ENCODE results near the gene TMEM254. TPM values are rescaled to one million over a fixed set of nuclear protein-coding genes. Genes with fewer than 3 reads are reported as not detected.
"Not testable (repeated sequence)": the region's sequence is repeated elsewhere in the genome, so short reads cannot be mapped to it uniquely, and the experiment has no call there.

TMEM254 gene
- polyA plus RNA-seq, 1 donor = 49.6 TPM

- Histone ChIP-seq H3K4me1 (ENCODE audit: control insufficient read depth, insufficient read depth, low read length) (no peaks in the 10 kb centered on the region), H3K27ac (ENCODE audit: low read length) (no peak overlapping the region), H3K4me3 (ENCODE audit: low read length) (no peak overlapping the region), H3K27me3 (ENCODE audit: control insufficient read depth, insufficient read depth, low read length) (no peaks in the 10 kb centered on the region), H3K36me3 (ENCODE audit: control insufficient read depth, insufficient read depth, low read length) (no peaks in the 10 kb centered on the region), H3K9me3 (ENCODE audit: control insufficient read depth, low read depth, low read length) (no peaks in the 10 kb centered on the region)
- WGBS (ENCODE audit: insufficient coverage, low lambda C conversion rate) = no CpG with 5 or more reads among the region's 2 CpGs
- DNase-seq = peak in 1 of 2 donors; percentile 30
Measured at GRCh38 chr10:80072584-80072983, 5.9 kb upstream of the TMEM254 start.

DNA sequence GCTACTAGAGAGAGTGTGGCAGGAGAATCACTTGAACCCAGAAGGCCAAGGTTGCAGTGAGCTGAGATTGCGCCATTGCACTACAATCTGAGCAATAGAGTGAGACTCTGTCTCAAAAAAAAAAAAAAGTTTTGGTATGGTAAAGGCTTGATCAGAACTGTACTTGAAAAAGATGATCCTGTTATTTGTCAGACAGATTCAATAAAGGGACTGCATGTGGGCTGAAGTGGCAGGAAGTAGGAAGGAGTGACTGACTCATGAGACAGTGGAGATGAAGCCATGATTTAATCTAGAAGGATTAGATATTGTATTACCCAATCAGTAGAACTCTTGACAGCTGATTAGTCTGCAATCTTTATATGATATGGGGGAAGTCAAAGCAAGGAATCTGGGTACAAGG lies 2.7 kb upstream of the TMEM254 start:
- Histone ChIP-seq H3K4me3 (ENCODE audit: low read length) (no peak overlapping the region), H3K36me3 (ENCODE audit: control insufficient read depth, insufficient read depth, low read length) (no peaks in the 10 kb centered on the region), H3K27me3 (ENCODE audit: control insufficient read depth, insufficient read depth, low read length) (no peaks in the 10 kb centered on the region), H3K4me1 (ENCODE audit: control insufficient read depth, insufficient read depth, low read length) (no peaks in the 10 kb centered on the region), H3K9me3 (ENCODE audit: control insufficient read depth, low read depth, low read length) (no peaks in the 10 kb centered on the region), H3K27ac (ENCODE audit: low read length) (no peak overlapping the region)
- no peak for DNase-seq
- 80% methylated on average over 1 of the region's 1 CpG for WGBS (ENCODE audit: insufficient coverage, low lambda C conversion rate)

DNA sequence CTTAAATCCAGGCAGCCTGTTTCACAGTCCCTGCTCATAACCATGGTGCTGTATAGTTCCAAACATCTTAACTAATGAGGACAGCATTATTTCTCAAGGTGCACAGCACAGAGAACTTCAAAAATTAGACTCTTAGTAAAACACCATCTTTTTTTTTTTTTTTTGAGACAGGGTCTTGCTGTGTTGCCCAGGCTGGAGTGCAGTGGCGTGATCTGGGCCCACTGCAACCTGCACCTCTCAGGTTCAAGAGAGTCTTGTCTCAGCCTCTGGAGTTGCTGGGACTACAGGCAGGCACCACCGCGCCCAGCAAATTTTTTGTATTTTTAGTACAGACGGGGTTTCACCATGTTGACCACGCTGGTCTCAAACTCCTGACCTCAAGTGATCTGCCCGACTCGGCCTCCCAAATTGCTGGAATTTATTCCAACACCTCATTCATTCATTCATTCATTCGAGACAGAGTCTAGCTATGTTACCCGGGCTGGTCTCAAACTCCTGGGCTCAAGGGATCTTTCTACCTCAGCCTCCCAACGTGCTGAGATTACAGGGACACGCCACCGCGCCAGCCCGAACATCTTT lies 507 bp upstream of the TMEM254 start:
- DNase-seq = no peak
- WGBS (ENCODE audit: insufficient coverage, low lambda C conversion rate) = no CpG with 5 or more reads among the region's 14 CpGs
- no peaks in the 10 kb centered on the region for H3K9me3 ChIP-seq (ENCODE audit: control insufficient read depth, low read depth, low read length)

DNA sequence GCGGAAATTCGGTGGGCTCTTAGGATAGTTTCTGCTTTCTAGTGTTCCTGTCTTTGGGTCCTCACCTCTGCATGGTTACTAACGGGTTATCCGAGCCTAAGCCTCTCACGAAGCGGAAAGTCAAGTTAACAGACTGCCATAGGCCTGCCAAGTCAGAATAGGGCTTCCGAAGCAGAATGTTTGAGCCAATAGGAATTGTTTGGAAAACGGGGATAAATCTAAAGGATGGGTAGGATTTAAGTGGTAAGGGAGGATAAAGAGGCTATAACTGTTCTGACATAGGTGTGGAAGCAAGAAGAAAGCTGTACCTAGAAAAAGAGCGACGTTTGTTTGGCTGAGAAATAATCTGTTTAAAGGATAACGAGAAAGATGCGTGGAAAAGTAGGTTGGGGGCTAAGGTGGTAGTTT lies 851 bp downstream of the TMEM254 start:
- H3K4me3 ChIP-seq (ENCODE audit: low read length) = peak overlapping the region; percentile 65
- no peaks in the 10 kb centered on the region for H3K9me3 ChIP-seq (ENCODE audit: control insufficient read depth, low read depth, low read length)
- 0% methylated on average over 5 of the region's 12 CpGs for WGBS (ENCODE audit: insufficient coverage, low lambda C conversion rate)
- peak overlapping the region; percentile 91 for H3K27ac ChIP-seq (ENCODE audit: low read length)
- H3K4me1 ChIP-seq (ENCODE audit: control insufficient read depth, insufficient read depth, low read length) = no peaks in the 10 kb centered on the region
- peaks cover 3% of the 10 kb centered on the region for H3K36me3 ChIP-seq (ENCODE audit: control insufficient read depth, insufficient read depth, low read length)
- no peak for DNase-seq
- H3K27me3 ChIP-seq (ENCODE audit: control insufficient read depth, insufficient read depth, low read length) = no peaks in the 10 kb centered on the region

More for the DNA sequence above, 507 bp upstream of the TMEM254 start:
- Histone ChIP-seq H3K36me3 (ENCODE audit: control insufficient read depth, insufficient read depth, low read length) (peaks cover 3% of the 10 kb centered on the region), H3K4me1 (ENCODE audit: control insufficient read depth, insufficient read depth, low read length) (no peaks in the 10 kb centered on the region), H3K27ac (ENCODE audit: low read length) (peak overlapping the region; percentile 91), H3K4me3 (ENCODE audit: low read length) (peak overlapping the region; percentile 65), H3K27me3 (ENCODE audit: control insufficient read depth, insufficient read depth, low read length) (no peaks in the 10 kb centered on the region)

GRCh38 chr10:80081026-80081425 lies 2.6 kb downstream of the TMEM254 start:
- Histone ChIP-seq H3K27me3 (ENCODE audit: control insufficient read depth, insufficient read depth, low read length) (no peaks in the 10 kb centered on the region), H3K4me3 (ENCODE audit: low read length) (no peak overlapping the region), H3K9me3 (ENCODE audit: control insufficient read depth, low read depth, low read length) (no peaks in the 10 kb centered on the region), H3K4me1 (ENCODE audit: control insufficient read depth, insufficient read depth, low read length) (no peaks in the 10 kb centered on the region), H3K36me3 (ENCODE audit: control insufficient read depth, insufficient read depth, low read length) (peaks cover 3% of the 10 kb centered on the region), H3K27ac (ENCODE audit: low read length) (no peak overlapping the region)
- no peak for DNase-seq
- 100% methylated on average over 1 of the region's 9 CpGs for WGBS (ENCODE audit: insufficient coverage, low lambda C conversion rate)

DNA sequence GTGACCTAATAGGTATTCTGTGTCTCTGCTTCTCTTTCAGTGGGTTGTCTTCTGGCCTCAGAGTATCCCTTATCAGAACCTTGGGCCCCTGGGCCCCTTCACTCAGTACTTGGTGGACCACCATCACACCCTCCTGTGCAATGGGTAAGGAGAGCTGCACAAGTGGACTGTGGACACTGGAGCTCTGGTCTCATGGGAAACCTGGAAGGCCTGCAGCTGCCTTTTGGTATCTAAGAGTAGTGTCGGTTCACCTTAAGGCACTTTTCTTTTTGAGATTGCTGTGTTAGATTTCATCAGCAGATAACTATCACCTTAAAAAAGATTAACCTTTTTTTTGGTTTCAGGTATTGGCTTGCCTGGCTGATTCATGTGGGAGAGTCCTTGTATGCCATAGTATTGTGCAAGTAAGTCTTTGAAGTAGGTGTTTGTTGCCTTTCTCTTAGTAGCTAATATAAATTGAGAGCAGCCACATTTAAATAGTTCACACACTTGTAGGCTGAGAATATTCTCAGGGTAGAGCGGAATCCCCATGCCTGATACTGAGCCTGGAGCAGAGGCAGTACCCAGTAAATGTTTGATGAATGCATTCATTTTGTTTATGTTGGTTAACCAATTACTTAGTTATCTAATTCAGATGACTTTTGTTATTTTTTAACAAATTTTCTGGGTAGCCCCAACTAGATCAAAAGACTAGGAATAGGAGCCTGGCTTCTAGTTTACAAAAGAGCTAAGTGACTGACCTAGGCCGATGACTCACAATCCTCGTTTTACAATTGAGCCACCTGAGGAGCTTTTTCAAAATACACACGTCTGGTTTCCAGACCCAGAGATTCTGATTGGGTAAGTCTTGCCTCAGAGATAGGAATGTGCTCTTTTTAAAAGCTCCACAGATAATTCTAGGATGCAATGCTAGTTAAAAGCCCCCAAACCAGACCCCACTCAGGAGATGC lies 3.6 kb downstream of the TMEM254 start:
- no peaks in the 10 kb centered on the region for H3K27me3 ChIP-seq (ENCODE audit: control insufficient read depth, insufficient read depth, low read length)
- no peak for DNase-seq
- no CpG with 5 or more reads among the region's 5 CpGs for WGBS (ENCODE audit: insufficient coverage, low lambda C conversion rate)
- no peaks in the 10 kb centered on the region for H3K4me1 ChIP-seq (ENCODE audit: control insufficient read depth, insufficient read depth, low read length)
- H3K36me3 ChIP-seq (ENCODE audit: control insufficient read depth, insufficient read depth, low read length) = peaks cover 3% of the 10 kb centered on the region
- no peaks in the 10 kb centered on the region for H3K9me3 ChIP-seq (ENCODE audit: control insufficient read depth, low read depth, low read length)
- H3K27ac ChIP-seq (ENCODE audit: low read length) = no peak overlapping the region
- no peak overlapping the region for H3K4me3 ChIP-seq (ENCODE audit: low read length)

- no peak overlapping the region for H3K4me3 ChIP-seq (ENCODE audit: low read length)
- peaks cover 5% of the 10 kb centered on the region for H3K36me3 ChIP-seq (ENCODE audit: control insufficient read depth, insufficient read depth, low read length)
- no CpG with 5 or more reads among the region's 2 CpGs for WGBS (ENCODE audit: insufficient coverage, low lambda C conversion rate)
- H3K4me1 ChIP-seq (ENCODE audit: control insufficient read depth, insufficient read depth, low read length) = no peaks in the 10 kb centered on the region
- H3K27ac ChIP-seq (ENCODE audit: low read length) = no peak overlapping the region
- H3K9me3 ChIP-seq (ENCODE audit: control insufficient read depth, low read depth, low read length) = no peaks in the 10 kb centered on the region
- no peak for DNase-seq
- no peaks in the 10 kb centered on the region for H3K27me3 ChIP-seq (ENCODE audit: control insufficient read depth, insufficient read depth, low read length)
Measured at GRCh38 chr10:80090121-80090520, 11.7 kb downstream of the TMEM254 start.

- Histone ChIP-seq H3K4me3 (ENCODE audit: low read length) (no peak overlapping the region), H3K9me3 (ENCODE audit: control insufficient read depth, low read depth, low read length) (no peaks in the 10 kb centered on the region), H3K27me3 (ENCODE audit: control insufficient read depth, insufficient read depth, low read length) (no peaks in the 10 kb centered on the region), H3K36me3 (ENCODE audit: control insufficient read depth, insufficient read depth, low read length) (peaks cover 5% of the 10 kb centered on the region), H3K27ac (ENCODE audit: low read length) (no peak overlapping the region), H3K4me1 (ENCODE audit: control insufficient read depth, insufficient read depth, low read length) (no peaks in the 10 kb centered on the region)
- DNase-seq = no peak
- WGBS (ENCODE audit: insufficient coverage, low lambda C conversion rate) = 70% methylated on average over 2 of the region's 2 CpGs
Measured at GRCh38 chr10:80094231-80094630, 15.8 kb downstream of the TMEM254 start.

DNA sequence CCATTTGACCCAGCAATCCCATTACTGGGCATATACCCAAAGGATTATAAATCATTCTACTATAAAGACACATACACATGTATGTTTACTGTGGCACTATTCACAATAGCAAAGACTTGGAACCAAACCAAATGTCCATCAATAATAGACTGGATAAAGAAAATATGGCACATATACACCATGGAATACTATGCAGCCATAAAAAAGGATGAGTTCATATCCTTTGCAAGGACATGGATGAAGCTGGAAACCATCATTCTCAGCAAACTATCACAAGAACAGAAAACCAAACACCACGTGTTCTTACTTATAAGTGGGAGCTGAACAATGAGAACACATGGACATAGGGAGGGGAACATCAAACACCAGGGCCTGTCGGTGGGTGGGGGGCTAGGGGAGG lies 19.8 kb downstream of the TMEM254 start:
- no CpG with 5 or more reads among the region's 2 CpGs for WGBS (ENCODE audit: insufficient coverage, low lambda C conversion rate)
- DNase-seq; H3K36me3 ChIP-seq (ENCODE audit: control insufficient read depth, insufficient read depth, low read length); H3K27ac ChIP-seq (ENCODE audit: low read length); H3K4me1 ChIP-seq (ENCODE audit: control insufficient read depth, insufficient read depth, low read length); H3K4me3 ChIP-seq (ENCODE audit: low read length); H3K27me3 ChIP-seq (ENCODE audit: control insufficient read depth, insufficient read depth, low read length); H3K9me3 ChIP-seq (ENCODE audit: control insufficient read depth, low read depth, low read length): not testable (repeated sequence)

GRCh38 chr10:80099295-80099694 lies 20.8 kb downstream of the TMEM254 start:
- not testable (repeated sequence) for H3K4me3 ChIP-seq (ENCODE audit: low read length); H3K4me1 ChIP-seq (ENCODE audit: control insufficient read depth, insufficient read depth, low read length); H3K27ac ChIP-seq (ENCODE audit: low read length); H3K27me3 ChIP-seq (ENCODE audit: control insufficient read depth, insufficient read depth, low read length); DNase-seq; H3K9me3 ChIP-seq (ENCODE audit: control insufficient read depth, low read depth, low read length); H3K36me3 ChIP-seq (ENCODE audit: control insufficient read depth, insufficient read depth, low read length)
- WGBS (ENCODE audit: insufficient coverage, low lambda C conversion rate) = 100% methylated on average over 3 of the region's 8 CpGs

Data from large intestine (tissue), 3 donors.